Left lobe of liver (tissue), 2 donors: Measurements from ENCODE around the gene ATXN10. TPM values are rescaled to one million over a fixed set of nuclear protein-coding genes. Genes with fewer than 3 reads are reported as not detected.
A peak's percentile ranks its signal among the peaks of the same experiment; 100 is the strongest.
"Not testable (repeated sequence)": the region's sequence is repeated elsewhere in the genome, so short reads cannot be mapped to it uniquely, and the experiment has no call there.

ENCODE experiments used
- ATAC-seq: fragments of 200-7000 bp; cut with Tn5 transposase; one replicate; pipeline ENCODE4 v1.9.1; 2020; ENCODE audit warnings: mild to moderate bottlenecking, moderate library complexity
- DNase-seq: peaks from one replicate; pipeline ENCODE4 v3.0.0-alpha.2; 2020; ENCODE audit warnings: low spot score
- total RNA-seq: library from RNA; stranded (reverse); gene quantifications from one replicate; pipeline ENCODE4 v1.2.1, GENCODE V29; 2021
- donor health status: DM: no; HTN: no; CAD: no; lungs with moderate emphysema.
- donor health status: DM: no; HTN: yes; CAD: no.

Gene ATXN10
- total RNA-seq, 1 donor from 2014 or later = 71.7 TPM

- ATAC-seq (no peak), DNase-seq (no peak)
Observed at GRCh38 chr22:45640941-45641621, 30.6 kb upstream of the ATXN10 start.

DNA sequence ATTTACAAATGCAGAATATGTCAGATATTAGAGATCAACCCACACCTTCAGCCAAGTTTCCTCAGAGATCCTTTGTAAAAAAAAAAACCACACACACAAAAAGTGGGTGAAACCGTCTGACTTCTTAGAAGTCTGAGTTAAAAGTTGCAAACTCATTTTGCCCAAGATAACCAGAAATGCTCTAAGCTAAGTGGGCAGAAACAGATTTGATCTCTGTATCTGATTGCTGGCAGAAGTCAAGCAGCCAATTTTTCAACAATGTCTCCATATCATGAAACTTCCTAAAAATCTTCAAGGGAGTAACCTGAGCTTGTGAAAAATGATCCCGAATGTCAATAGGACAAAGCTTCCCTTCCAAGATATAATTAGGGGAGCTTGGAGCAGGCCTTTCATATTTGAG, 28.6 kb upstream of the ATXN10 start:
- ATAC-seq (no peak), DNase-seq (no peak)

- no peak for ATAC-seq
Observed at GRCh38 chr22:45644714-45645113, 26.9 kb upstream of the ATXN10 start.

GRCh38 chr22:45645150-45645525, 26.5 kb upstream of the ATXN10 start:
- ATAC-seq (no peak), DNase-seq (no peak)

More at GRCh38 chr22:45644714-45645113, 26.9 kb upstream of the ATXN10 start:
- no peak for DNase-seq

DNA sequence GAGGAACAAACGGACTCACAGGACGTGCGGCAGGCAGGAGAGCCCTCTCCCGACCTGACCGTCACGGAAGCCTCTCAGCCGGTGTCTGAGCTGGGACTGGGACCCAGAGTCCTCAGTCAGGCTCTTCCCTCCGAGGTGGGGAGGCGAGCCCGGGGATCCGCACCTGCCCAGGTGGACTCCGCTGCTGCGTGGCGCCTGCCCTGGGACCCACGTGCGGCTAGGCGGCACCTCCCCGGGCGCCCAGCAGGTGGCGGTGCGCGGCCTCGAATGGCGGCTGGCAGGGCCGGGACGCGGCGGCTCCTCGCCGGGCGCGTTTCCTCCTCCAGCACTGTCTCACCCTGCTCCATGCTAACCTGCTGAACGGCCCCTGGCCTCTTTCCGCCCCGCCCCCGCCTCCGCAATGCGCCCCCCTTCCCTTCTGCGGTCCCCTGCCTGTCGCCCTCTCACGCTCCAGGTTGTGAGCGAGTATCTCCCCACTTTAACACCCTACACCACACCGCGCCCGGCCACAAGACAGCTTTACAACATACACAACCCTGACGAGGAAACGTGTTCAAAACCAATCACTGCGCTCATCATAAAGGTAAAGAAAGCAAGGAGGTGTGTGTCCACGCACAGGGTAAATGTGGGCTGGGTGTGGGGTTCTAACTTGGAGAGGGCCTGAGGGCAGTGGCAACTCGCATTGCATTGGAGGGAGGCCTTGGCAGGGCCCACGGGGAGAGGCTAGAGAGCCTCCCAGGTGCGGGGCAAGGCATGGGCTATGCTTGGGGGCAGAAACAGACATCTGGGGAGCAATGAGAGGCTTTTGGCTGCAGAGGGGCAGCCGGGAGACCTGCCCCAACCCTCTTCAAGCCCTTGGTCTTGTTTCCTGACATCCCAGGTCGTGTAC, 25.9 kb upstream of the ATXN10 start:
- ATAC-seq (peak; percentile 99), DNase-seq (peak; percentile 80)

DNA sequence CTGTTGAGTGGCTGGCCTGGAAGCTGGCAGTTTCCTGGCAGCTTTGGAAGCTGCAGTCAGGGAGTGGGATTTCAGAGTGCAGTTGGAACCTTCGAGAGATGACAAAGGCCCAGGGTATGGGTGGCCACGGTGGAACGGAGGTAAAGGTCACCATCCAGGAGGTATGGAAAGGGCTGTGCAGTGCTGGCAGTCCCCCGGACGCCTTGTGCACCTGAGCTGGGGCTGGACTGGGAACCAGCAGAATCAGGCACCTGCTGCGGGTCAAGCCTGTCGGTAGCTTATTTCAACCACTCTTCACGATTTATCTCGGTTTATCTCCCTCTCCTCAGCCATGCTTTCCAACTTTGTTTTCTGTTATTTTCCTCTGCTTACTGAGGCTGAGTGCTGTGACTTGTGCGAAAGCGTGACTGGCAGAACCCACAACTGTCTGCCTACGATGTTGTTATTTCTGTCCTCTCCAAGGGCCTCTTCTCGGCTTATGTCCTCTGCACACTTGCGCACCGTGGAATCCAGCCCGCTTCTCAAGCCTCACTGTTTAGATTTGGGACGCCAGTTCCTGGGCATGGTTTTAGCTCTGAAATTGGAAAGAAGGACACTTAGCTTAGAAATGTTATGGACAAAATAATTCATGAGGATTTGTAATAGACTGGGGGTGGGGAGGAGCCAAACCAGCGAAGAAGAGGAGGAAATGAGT, 24.0 kb upstream of the ATXN10 start:
- DNase-seq (no peak), ATAC-seq (no peak)

GRCh38 chr22:45648301-45649117, 23.1 kb upstream of the ATXN10 start:
- DNase-seq (no peak), ATAC-seq (no peak)

DNA sequence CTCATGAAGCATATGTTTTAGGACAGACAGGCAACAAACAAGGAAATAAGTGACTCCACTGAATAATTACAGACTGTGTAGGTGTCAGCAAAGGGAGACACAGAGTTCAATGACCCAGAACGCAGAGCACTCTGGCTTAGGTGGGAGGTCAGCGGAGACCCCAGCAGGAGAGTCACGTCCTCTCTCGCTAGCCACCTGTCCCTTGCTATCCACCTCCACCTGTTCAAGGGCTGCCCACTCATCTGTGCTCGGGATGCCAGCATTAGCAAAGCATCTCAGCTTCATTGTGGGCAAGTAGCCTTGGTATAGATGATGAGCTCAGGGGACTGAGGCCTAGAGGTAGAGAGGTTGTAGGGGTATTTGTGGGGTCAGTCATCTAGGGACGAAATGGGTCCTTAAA, 21.8 kb upstream of the ATXN10 start:
- DNase-seq (no peak), ATAC-seq (no peak)

GRCh38 chr22:45650721-45651120, 20.9 kb upstream of the ATXN10 start:
- DNase-seq = peak; percentile 15
- ATAC-seq = no peak

DNA sequence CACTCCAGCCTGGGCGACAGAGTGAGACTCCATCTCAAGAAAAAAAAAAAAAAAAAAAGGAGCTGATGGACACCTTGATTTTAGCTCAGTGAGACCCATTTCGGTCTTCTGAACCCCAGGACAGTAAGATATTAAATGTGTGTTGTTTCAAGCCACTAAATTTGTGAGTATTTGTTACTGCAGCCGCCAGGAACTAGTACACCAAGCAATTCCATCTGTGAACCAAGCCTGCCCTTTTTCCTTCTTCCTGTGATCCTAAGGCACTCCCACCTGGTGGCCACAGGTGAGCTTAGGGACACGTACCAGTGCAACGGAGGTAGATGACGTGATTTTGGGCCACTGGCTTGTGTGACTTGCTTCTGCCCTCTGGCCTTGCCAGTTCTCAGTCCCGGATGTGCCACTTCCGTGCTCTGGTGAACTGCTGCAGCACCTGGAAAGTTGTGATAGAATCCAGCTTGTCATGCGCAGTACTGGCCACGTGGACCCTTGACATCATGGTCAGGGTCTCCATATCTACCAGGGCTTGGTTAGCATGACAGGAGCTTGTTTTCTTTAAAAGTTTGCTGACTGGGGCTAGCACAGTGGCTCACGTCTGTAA, 19.6 kb upstream of the ATXN10 start:
- DNase-seq = no peak
- no peak for ATAC-seq

DNA sequence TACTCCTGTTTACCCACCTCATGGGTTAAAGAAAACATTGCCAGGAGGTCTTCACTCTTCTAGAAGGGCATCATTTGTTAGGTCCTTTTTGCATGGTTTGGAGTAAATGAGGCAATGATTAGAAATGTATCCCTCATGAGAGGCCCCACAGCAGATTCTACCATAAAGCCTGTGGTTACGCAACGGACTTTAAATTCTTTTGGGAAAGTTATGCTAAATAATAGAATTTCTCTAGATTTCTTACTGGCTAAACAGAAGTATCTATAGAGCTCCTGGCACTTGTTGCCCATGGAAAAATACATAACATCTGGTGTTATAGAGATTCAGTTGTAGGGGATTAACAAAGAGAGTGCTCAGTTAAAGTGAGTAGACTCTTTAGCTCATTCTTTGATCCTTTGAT, 15.1 kb upstream of the ATXN10 start:
- ATAC-seq = no peak

GRCh38 chr22:45657701-45658100, 13.9 kb upstream of the ATXN10 start:
- DNase-seq (no peak), ATAC-seq (no peak)

More for the DNA sequence above, 15.1 kb upstream of the ATXN10 start:
- DNase-seq = no peak

DNA sequence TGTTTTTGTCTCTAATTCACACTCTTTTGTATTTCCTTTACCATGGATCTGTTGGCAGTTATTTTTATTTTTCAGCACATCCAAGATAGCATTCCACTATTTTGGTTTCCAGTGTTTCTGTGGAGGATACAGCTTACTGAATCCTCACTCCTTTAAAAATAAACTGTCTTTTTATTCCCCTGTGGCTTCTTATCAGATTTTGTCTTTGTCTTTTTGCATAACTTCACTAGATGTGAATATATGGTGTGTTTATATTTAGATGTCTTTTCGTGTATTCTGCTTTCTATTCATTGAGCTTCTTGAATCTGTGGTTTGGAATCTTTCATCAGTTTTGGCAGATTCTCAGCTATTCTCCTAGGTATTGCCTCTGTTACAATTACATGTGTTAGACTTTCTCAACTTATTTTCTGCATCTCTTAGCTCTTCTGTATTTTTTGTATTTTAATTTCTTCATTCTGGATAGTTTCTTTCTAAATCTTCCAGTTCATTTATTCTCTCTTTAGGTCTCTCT, 7.4 kb upstream of the ATXN10 start:
- ATAC-seq (no peak), DNase-seq (no peak)

GRCh38 chr22:45667486-45667885, 4.1 kb upstream of the ATXN10 start:
- DNase-seq (no peak), ATAC-seq (peak; percentile 15)

DNA sequence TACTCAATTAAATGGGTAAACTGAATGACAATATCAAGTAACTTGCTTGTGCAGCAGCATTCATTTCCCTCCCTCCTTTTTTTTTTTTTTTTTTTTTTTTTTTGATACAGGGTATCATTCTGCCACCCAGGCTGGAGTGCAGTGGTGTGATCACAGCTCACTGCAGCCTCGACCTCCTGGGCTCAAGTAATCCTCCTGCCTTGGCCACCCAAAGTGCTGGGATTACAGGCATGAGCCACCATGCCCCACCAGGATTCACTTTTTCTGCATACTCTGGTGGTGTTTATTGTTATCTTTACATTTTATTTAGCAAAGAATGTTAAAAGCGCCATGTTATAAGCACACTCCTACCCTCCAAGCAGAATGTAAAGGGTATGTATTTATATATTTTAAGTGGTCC, 1.3 kb upstream of the ATXN10 start:
- DNase-seq, ATAC-seq: not testable (repeated sequence)

DNA sequence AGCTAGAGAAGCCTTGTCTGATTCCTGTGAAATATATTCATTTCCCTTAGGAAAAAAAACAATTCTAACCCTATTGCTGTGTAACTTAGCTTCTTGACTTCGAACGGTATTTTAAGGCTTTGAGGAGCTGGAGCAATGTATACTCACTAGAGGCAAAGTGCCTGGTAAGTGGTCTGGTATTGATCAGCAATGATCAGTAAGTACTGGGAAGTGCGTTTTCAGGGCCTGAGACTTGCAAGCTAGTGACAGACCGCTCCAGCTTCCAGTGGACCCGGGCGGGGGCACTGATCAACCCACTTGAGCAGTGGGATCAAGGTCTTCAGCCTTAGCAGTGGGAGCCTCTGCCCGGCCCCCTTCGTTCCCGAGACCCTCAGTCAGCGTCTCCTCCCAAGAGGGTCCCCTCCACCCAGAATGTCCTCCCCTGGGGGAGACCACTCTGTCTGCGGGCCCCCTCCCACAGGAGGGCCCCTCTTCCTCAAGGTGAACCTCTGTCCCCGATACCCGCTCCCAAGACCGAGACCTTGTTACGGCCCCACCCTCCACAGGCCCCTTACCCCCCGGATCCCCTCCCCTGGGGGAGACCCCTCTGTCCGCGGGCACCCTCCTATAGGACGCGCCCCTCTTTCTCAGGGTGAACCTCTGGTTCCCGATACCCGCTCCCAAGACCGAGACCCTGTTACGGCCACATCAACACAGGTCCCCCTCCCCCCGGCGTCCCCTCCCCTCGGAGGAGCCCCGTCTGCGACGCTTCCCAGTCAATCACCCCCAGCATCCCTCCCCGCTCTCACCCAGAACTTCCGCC, 452 bp upstream of the ATXN10 start:
- no peak for DNase-seq
- peak; percentile 8 for ATAC-seq

DNA sequence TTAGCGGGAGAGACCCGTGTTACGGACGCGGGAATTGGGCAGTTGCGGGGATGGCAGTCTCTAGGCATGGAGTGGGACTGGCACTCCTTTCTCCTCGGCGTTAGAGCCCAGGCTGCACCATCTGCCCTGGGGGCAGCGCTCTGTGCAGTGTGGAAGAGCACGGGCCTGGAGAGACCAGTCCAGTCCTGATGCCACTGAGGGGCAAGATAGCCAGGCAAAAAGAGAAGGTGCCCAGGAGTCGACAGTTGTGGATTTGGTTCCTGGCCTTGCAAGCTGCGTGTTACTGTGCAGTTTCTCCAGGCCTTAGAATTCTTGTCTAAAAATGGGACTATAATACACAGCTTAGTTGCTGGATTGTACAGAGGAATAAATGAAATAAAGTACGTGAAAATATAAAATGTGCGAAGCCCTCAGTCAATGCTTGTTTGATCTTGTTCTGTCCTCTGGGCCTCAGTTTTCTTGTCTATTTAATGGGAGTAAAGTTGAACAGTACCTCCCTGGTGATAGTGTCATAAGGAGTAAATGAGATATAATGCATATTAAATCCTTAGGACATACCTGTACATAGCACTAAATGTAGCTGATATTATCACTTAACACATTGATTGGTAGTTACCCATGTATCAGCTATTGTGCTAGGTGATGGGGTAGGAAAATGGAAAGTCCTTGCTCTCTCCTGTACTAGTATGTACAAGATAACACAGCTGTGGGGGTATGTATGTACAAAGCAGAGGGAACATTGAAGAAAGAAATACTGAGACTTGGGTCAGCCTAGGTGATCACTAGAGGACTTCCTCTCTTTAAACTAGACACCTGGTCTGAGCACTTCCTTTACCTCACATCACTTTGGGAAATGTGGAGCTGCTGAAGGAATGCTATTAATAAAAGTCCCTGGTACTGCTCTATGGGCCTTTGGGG, 1.2 kb downstream of the ATXN10 start:
- ATAC-seq = peak; percentile 41
- no peak for DNase-seq

DNA sequence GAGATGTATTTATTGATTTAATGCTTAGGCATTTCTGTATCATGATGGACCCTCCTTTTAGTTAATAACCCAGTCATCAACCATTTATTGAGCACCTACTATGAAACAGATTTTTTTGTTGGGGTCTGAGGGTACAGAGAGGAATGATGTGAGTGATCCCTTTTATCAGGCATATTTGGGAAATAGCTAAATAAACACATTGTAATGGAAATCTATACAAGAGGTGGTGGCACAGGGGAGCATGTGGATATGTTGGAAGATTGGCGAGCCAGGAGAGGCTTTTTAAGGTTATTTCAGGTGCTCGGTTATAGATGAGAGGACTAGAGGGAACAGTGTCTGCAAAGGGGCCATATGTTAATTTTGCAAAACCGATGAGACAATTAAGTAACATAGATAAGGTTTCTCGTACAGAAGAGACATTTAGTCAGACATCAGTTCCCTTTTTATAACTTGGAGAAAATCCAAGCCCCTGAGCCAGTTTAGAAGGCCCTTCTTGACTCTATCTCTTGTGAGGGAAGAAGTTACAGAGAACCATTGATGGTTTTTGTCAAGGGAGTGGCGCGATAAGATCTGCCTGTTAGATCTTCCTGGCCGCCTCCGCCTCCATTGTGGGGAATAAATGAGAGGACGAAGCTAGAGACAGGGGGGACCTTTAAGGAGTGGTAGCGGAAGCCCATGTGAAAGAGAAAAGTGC, 2.0 kb downstream of the ATXN10 start:
- no peak for ATAC-seq
- no peak for DNase-seq
